NCI-H226 (cell line): Measurements from ENCODE around the gene KNG1.
A peak's percentile ranks its signal among the peaks of the same experiment; 100 is the strongest.

Experiments
- DNase-seq: peaks from one replicate; pipeline ENCODE4 v3.0.0-alpha.2; 2015

Gene KNG1

GRCh38 chr3:186782542-186783057 lies 65.4 kb downstream of the KNG1 start:
- no peak for DNase-seq

GRCh38 chr3:186783058-186783730 lies 66.0 kb downstream of the KNG1 start, which contains the start of gene EIF4A2:
Gene EIF4A2 (plus strand): TSS chr3:186783577. CDS start chr3:186783611, 34 bp downstream.
- peak; percentile 81 for DNase-seq

DNA sequence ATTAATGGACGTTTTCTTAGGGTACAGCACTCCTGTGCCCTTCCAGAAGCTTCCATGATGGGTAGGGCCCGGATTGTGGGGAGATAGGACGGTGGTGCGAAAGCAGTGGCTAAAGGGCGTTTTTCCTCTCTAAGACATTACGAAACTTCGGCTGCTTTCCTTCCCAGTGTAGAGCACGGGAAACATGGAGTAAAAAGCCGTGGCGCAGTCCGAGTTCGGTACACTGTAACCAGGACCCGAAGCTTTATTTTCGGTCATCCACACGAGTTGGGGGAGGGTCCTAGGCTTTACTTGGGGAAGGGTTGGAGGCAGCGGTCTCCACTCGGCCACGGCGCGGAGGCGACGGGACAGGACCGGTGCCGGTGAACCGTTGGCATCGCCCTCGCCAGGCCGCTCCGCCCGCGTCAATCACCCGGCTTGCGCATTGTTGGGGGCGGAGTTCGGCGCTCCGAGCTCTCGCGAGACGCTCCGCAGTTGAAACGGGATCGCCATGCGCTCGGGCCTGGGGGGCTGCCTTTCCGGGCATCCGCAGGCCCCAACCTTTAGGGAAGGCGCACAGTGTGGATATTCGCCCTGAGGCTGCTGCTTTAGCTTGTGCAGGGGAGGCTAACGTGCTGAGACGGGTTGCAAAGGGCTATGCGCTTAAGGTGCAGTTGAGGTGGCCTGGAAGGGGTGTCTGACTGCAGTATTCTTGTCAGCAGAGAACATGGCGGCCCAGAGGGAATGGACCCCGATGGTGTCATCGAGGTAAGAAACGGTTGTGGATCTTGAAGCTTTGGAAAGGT lies 66.8 kb downstream of the KNG1 start:
- DNase-seq, result peak; percentile 65

GRCh38 chr3:186784820-186785494 lies 67.8 kb downstream of the KNG1 start:
- DNase-seq, result no peak

DNA sequence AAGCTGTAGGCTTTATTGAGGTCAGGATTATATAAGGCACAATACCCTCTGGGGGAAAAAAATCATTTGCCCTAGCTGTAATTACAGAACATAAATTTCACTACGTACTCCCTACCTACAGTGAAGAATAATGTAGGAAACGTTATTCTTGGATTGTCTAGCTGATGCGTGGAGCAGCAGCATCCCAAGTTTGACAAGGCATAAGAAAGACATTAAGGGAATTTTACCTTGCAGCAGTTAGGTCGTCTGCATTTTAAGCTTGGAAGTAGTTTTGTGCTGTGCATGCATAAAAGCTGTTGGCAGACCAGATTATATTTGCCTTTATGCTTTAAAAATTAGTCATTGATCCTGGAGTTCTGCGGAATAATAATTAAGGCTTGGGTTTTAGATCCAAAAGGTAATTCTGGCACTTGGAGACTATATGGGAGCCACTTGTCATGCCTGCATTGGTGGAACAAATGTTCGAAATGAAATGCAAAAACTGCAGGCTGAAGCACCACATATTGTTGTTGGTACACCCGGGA lies 68.4 kb downstream of the KNG1 start:
- no peak for DNase-seq

- DNase-seq, result no peak
Measured at GRCh38 chr3:186786922-186787321, 69.8 kb downstream of the KNG1 start.

- no peak for DNase-seq
Measured at GRCh38 chr3:186787642-186788481, 70.7 kb downstream of the KNG1 start.

DNA sequence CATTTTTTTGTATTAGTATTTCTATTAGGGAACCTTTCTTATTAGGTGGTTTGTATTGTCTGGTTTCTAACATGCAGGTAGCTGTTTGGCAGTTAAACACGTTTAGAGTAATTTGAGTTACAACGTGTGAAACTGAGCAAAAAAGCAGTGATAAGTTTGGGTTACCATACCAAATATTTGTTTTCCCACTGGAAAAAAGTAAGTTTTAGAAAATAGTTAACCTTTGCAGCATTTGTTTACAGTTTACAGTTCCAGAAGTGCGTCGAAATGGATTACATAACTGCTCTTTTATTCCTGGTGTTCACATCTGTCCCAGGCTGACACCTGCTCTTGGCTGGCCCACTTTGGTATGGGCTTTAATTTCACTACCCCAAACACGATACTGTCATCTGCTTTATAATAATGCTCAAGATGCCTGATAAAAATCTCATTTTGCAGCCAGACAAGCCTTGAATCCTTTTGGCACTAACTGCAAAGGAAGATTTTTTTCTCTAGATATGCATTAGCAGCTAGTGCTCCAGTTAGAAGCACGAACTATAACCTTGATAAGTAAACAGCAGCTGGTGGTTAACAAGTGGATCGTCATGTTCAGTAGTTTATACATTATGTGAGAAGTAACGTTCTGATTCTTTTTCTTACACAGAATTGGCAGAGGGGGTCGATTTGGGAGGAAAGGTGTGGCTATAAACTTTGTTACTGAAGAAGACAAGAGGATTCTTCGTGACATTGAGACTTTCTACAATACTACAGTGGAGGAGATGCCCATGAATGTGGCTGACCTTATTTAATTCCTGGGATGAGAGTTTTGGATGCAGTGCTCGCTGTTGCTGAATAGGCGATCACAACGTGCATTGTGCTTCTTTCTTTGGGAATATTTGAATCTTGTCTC lies 71.6 kb downstream of the KNG1 start:
- no peak for DNase-seq

DNA sequence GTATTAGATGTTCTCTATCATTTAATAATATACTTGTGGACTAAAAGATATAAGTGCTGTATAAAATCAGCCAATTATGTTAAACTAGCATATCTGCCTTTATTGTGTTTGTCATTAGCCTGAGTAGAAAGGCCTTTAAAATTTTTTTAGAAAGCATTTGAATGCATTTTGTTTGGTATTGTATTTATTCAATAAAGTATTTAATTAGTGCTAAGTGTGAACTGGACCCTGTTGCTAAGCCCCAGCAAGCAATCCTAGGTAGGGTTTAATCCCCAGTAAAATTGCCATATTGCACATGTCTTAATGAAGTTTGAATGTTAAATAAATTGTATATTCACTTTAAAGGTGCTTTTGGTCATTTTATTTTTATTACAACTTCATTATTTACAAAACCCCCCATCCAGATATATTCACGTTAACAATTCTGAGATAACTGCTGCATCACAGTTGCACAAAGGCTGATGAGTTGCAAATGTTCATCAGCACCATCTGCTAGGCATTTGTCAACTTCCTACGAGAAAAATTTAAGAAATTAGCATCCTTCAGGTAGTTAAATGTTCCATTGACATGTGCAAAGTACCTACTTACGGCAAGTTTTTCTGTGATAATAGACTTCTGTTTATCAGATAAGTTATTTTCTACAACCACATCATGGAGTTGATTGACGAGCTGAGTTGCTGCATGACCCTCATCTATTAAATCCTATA lies 72.5 kb downstream of the KNG1 start:
- DNase-seq, result peak; percentile 4

GRCh38 chr3:186790261-186790981 lies 73.3 kb downstream of the KNG1 start:
- peak; percentile 37 for DNase-seq
